Bronchial epithelial cell (primary cell): Measurements from ENCODE around the gene COL4A1. TPM values are rescaled to one million over a fixed set of nuclear protein-coding genes. Genes with fewer than 3 reads are reported as not detected.

Experiments
- DNase-seq: peaks from one replicate; pipeline ENCODE4 v3.0.0-alpha.2; 2010; ENCODE audit warnings: low read depth
- FAIRE-seq: peaks from 2 replicates; lab custom pipeline; 2011; peaks lifted over from hg19 to GRCh38; lab: Jason Lieb, UNC
- H3K27me3 ChIP-seq: 2 replicates; pipeline ENCODE4 v1.5.1; 2011; ENCODE audit warnings: low read length; ENCODE audit not compliant: control insufficient read depth, insufficient read depth
- H3K36me3 ChIP-seq: 2 replicates; pipeline ENCODE4 v1.5.1; 2011; ENCODE audit warnings: low read length; ENCODE audit not compliant: control insufficient read depth, insufficient read depth
- H3K4me3 ChIP-seq: 2 replicates; pipeline ENCODE4 v1.5.1; 2011; ENCODE audit warnings: mild to moderate bottlenecking, low read depth, low read length, control low read depth
- total RNA-seq: library from RNA; depleted of rRNA; stranded (reverse); fragments of >200 nt; gene quantifications from 2 replicates; pipeline ENCODE4 v1.2.1, GENCODE V29; 2014
- TF ChIP-seq, protein P1 (sequence below): IDR thresholded peaks from 2 replicates; pipeline ENCODE4 v1.5.1; 2011; ENCODE audit warnings: mild to moderate bottlenecking, moderate library complexity, low read length, control low read depth, inconsistent platforms; ENCODE audit not compliant: insufficient read depth, severe bottlenecking

Gene COL4A1
- total RNA-seq, 1 donor from 2014 or later: 7.4 TPM

DNA sequence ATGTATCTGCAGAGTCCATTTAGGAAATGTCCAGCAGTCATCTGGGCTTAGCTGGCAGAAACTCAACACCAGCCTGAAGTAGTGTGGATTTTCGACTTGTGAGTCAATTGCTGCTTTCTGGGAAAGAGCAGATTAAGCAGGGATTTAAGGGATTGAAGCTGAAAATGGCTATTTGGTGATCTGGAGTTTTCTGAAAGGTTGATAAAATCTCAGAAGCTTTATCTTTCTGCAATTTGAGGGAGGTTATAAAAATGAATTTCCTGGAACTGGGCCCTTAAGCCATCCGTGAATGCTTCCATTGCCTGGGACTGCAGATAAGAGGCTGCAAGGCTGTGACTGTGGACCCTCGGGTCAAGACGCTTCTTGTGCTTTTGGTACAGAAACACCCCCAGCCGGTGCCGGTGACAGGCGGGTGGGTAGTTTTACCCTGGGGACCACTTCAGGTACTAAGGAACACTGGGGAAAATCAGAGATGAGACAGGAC lies 61.5 kb downstream of the COL4A1 start:
- H3K27me3 ChIP-seq: no peaks in the 10 kb centered on the region
- no peak overlapping the region for H3K4me3 ChIP-seq
- TF ChIP-seq, protein P1, sequence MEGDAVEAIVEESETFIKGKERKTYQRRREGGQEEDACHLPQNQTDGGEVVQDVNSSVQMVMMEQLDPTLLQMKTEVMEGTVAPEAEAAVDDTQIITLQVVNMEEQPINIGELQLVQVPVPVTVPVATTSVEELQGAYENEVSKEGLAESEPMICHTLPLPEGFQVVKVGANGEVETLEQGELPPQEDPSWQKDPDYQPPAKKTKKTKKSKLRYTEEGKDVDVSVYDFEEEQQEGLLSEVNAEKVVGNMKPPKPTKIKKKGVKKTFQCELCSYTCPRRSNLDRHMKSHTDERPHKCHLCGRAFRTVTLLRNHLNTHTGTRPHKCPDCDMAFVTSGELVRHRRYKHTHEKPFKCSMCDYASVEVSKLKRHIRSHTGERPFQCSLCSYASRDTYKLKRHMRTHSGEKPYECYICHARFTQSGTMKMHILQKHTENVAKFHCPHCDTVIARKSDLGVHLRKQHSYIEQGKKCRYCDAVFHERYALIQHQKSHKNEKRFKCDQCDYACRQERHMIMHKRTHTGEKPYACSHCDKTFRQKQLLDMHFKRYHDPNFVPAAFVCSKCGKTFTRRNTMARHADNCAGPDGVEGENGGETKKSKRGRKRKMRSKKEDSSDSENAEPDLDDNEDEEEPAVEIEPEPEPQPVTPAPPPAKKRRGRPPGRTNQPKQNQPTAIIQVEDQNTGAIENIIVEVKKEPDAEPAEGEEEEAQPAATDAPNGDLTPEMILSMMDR: no peak
- FAIRE-seq (no peak), DNase-seq (no peak)
- H3K36me3 ChIP-seq: no peaks in the 10 kb centered on the region

DNA sequence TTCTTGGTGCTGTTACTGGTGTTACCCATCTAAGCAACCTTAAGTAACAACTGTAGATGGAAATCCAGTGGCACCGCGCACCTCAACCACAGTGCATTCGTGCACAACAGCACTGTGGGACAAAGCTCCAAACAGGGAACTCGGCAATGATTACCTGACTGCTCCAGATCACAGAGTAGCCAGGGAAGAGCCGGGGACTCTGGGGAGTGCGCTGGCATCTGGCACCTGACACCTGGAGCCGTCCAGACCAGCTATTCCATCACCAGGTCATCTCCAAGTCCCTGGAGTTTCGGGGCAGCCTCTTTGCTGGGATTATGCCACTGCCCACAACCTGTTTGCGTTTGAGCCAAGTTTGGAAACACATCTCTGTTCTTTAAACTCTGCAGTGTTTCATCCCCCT lies 62.0 kb downstream of the COL4A1 start:
- no peaks in the 10 kb centered on the region for H3K36me3 ChIP-seq
- TF ChIP-seq, protein P1: no peak
- no peaks in the 10 kb centered on the region for H3K27me3 ChIP-seq
- FAIRE-seq (no peak), DNase-seq (no peak)
- no peak overlapping the region for H3K4me3 ChIP-seq

- no peak for DNase-seq
- FAIRE-seq: no peak
- TF ChIP-seq, protein P1: no peak
- Histone ChIP-seq H3K4me3 (no peak overlapping the region), H3K27me3 (no peaks in the 10 kb centered on the region), H3K36me3 (no peaks in the 10 kb centered on the region)
These were observed 62.7 kb downstream of the COL4A1 start for GRCh38 chr13:110244071-110244830.

DNA sequence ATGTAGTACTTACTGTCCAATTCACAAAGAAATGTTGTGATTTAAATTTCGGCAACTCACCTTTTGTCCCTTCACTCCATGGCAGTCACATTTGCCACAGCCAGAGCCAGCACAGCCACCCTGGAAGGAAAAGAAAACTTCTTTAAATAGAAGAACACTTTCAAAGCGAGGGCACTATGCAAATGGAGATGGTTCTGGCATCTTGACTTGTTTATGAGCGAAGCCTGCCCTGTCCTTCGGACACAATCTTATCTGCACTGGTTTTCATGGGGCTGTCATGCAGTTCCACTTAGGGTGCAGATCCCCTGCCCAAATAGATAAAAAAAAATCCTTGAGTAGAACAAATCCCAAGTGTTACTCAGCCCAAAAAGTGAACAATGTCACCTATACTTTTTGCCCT lies 64.3 kb downstream of the COL4A1 start:
- DNase-seq (no peak), FAIRE-seq (no peak)
- TF ChIP-seq, protein P1: no peak
- no peak overlapping the region for H3K4me3 ChIP-seq
- no peaks in the 10 kb centered on the region for H3K36me3 ChIP-seq
- no peaks in the 10 kb centered on the region for H3K27me3 ChIP-seq

DNA sequence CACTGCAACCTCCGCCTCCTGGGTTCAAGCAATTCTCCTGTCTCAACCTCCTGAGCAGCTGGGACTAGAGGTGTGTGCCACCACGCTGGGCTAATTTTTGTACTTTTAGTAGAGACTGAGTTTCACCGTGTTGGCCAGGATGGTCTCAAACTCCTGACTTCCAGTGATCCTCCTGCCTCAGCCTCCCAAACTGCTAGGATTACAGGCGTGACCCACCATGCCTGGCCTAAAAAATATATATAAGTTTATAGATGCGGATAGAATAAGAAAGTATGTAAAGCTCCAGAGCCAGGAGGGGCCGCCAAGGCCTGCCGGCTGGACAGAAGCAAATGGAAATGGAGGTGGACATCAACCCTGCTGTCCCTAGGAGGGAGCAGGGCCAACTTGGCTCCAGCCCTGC lies 66.0 kb downstream of the COL4A1 start:
- Histone ChIP-seq H3K36me3 (no peaks in the 10 kb centered on the region), H3K4me3 (no peak overlapping the region), H3K27me3 (no peaks in the 10 kb centered on the region)
- TF ChIP-seq, protein P1: no peak
- FAIRE-seq (no peak), DNase-seq (no peak)
